ENCODE measurements around the gene TRIM56.
"Not testable (repeated sequence)": the region's sequence is repeated elsewhere in the genome, so short reads cannot be mapped to it uniquely, and the experiment has no call there.

Gene TRIM56

DNA sequence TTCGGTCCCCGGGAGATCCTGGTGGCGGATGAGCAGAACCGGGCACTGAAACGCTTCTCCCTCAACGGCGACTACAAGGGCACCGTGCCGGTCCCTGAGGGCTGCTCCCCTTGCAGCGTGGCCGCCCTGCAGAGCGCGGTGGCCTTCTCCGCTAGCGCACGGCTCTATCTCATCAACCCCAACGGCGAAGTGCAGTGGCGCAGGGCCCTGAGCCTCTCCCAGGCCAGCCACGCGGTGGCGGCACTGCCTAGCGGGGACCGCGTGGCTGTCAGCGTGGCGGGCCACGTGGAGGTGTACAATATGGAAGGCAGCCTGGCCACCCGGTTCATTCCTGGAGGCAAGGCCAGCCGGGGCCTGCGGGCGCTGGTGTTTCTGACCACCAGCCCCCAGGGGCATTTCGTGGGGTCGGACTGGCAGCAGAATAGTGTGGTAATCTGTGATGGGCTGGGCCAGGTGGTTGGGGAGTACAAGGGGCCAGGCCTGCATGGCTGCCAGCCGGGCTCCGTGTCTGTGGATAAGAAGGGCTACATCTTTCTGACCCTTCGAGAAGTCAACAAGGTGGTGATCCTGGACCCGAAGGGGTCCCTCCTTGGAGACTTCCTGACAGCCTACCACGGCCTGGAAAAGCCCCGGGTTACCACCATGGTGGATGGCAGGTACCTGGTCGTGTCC, 3.7 kb downstream of the TRIM56 start:
- Histone ChIP-seq H3K4me1 (peaks cover 38% of the 10 kb centered on the region), H3K4me3 (no peak overlapping the region), H3K27me3 (no peaks in the 10 kb centered on the region), H3K36me3 (peaks cover 61% of the 10 kb centered on the region), H3K9me3 (peaks cover 32% of the 10 kb centered on the region; the same call in 1 of the 2 replicates), H4K20me1 (peaks cover 44% of the 10 kb centered on the region), H3K27ac (no peak overlapping the region), H3K9ac (no peak overlapping the region), H3K4me2 (no peak overlapping the region)
- TF ChIP-seq Cebpa-rat (IDR thresholded peaks at IDR 0.05), result no peak

DNA sequence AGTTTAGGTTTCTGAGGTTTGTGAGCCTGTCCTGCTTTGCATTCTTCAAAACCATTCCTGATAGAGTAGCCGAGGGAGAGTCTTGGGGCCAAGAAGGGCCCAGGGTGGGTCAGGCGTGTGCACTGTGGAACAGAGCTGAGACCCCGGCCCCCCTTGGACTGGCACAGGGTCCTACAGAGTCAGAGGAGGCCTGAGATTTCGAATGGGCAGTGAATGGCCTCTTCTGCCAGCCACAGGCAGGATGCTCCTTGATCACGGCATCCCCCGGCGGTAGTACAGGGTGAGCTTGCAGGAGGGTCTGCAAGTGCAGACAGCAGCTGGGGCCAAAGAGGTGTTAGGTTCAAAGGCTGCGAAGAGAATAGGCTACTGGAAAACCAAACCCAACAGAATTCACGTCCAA, 4.6 kb downstream of the TRIM56 start:
- Histone ChIP-seq H3K4me1 (peaks cover 32% of the 10 kb centered on the region), H3K27ac (no peak overlapping the region)

DNA sequence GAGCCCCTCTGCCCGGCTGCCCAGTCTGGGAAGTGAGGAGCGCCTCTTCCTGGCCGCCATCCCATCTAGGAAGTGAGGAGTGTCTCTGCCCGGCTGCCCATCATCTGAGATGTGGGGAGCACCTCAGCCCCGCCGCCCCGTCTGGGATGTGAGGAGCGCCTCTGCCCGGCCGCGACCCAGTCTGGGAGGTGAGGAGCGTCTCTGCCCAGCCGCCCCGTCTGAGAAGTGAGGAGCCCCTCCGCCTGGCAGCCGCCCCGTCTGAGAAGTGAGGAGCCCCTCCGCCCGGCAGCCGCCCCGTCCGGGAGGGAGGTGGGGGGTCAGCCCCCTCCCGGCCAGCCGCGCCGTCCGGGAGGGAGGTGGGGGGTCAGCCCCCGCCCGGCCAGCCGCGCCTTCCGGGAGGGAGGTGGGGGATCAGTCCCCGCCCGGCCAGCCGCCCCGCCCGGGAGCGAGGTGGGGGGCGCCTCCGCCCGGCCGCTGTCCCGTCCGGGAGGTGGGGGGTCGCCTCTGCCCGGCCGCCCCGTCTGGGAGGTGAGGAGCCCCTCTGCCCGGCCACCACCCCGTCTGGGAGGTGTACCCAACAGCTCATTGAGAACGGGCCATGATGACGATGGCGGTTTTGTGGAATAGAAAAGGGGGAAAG, 7.1 kb downstream of the TRIM56 start:
- H3K4me2 ChIP-seq, result not testable (repeated sequence)
- peaks cover 73% of the 10 kb centered on the region for H4K20me1 ChIP-seq

More for the DNA sequence above, 4.6 kb downstream of the TRIM56 start:
- no peak overlapping the region for H3K4me3 ChIP-seq
- peaks cover 53% of the 10 kb centered on the region for H4K20me1 ChIP-seq
- H3K9me3 ChIP-seq, result peaks cover 32% of the 10 kb centered on the region; the same call in 1 of the 2 replicates
- no peaks in the 10 kb centered on the region for H3K27me3 ChIP-seq
- TF ChIP-seq Cebpa-rat (IDR thresholded peaks at IDR 0.05), result no peak
- H3K4me2 ChIP-seq, result no peak overlapping the region
- peaks cover 61% of the 10 kb centered on the region for H3K36me3 ChIP-seq
- H3K9ac ChIP-seq, result no peak overlapping the region

DNA sequence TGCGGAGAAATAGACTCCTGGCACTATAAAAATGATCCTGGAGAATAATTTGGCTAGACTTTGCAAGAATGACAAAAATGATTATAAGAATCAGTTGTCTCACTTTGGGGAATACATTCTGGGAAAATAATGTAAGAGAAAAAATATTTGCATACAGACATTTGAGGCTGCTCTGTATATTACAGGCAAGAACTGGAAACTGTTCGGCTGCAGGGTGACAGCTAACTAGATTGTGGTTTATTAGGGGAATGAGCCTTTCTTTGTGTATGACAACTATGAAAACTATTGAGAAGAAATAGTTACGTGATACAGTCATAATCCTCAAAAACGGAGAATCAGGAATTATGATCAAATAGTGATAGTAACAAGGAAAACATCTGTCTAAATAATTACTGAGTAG, 8.6 kb downstream of the TRIM56 start:
- Histone ChIP-seq H3K4me2 (no peak overlapping the region), H3K27ac (no peak overlapping the region), H3K27me3 (no peaks in the 10 kb centered on the region), H4K20me1 (peaks cover 60% of the 10 kb centered on the region), H3K4me1 (peaks cover under 1% of the 10 kb centered on the region; the same call in 1 of the 2 replicates), H3K9ac (no peak overlapping the region), H3K9me3 (peaks cover 25% of the 10 kb centered on the region; the same call in 1 of the 2 replicates), H3K4me3 (no peak overlapping the region), H3K36me3 (peaks cover 38% of the 10 kb centered on the region)
- TF ChIP-seq Cebpa-rat (IDR thresholded peaks at IDR 0.05), result no peak

More for the DNA sequence above, 7.1 kb downstream of the TRIM56 start:
- Histone ChIP-seq H3K36me3 (peaks cover 54% of the 10 kb centered on the region), H3K9me3 (peaks cover 32% of the 10 kb centered on the region; the same call in 1 of the 2 replicates), H3K4me1 (peaks cover 15% of the 10 kb centered on the region)
- H3K4me3 ChIP-seq, H3K27ac ChIP-seq, H3K27me3 ChIP-seq, H3K9ac ChIP-seq: not testable (repeated sequence)

DNA sequence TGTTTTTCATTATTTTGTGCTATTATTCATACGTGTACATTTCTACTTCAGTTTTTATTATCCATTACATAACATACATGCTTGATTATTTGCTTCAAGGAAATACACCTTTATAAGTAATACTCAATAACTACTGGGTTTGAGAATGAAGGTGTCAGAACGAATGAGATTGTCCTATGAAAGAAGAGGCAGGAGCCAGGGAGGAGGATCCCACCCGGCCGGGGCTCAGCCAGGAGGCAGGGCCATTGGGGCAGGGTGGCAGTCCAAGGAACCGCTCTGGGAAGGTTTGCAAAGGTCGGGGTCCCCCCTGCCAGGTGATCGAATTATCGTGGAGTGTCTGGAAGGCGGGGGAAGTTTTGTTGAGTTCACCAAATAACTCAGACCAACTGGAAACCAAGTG, 9.1 kb downstream of the TRIM56 start:
- Histone ChIP-seq H4K20me1 (peaks cover 56% of the 10 kb centered on the region), H3K27me3 (0 out of 2 replicates have a peak, but pooled peaks cover 2% of the 10 kb centered on the region), H3K27ac (no peak overlapping the region), H3K4me2 (no peak overlapping the region), H3K9me3 (peaks cover 22% of the 10 kb centered on the region; the same call in 1 of the 2 replicates), H3K36me3 (peaks cover 34% of the 10 kb centered on the region), H3K4me3 (no peak overlapping the region), H3K4me1 (peaks cover 4% of the 10 kb centered on the region), H3K9ac (no peak overlapping the region)
- TF ChIP-seq Cebpa-rat (IDR thresholded peaks at IDR 0.05), result no peak

DNA sequence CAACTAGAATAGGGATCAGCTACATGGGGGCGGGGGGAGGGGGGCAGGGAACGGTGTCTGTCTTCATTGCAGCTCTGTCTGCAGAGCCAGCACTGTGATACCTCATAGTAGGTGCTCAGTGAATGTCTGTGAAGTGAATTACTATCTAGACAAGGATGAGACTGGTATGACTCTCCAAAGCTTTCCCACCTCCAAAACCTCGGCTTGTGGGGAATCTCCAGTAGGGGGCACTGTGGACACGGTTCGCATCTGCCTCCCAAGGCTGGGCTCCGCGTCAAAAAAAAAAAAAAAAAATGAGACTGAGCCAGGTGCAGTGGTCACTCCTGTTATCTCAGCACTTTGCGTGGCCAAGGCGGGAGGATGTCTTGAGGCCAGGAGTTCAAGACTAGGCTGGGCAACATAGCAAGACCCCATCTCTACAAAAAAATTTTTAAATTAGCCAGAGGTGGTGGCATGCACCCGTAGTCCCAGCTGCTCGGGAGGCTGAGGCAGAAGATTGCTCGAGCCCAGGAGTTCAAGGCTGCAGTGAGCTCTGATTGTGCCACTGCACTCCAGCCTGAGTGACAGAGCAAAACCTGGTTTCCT, 9.6 kb downstream of the TRIM56 start:
- H4K20me1 ChIP-seq, result peaks cover 50% of the 10 kb centered on the region
- H3K4me2 ChIP-seq, result no peak overlapping the region
- H3K9ac ChIP-seq, result no peak overlapping the region
- no peak overlapping the region for H3K4me3 ChIP-seq
- 0 out of 2 replicates have a peak, but pooled peaks cover 4% of the 10 kb centered on the region for H3K27me3 ChIP-seq
- peaks cover 29% of the 10 kb centered on the region for H3K36me3 ChIP-seq
- no peak overlapping the region for H3K27ac ChIP-seq
- peaks cover 17% of the 10 kb centered on the region; the same call in 1 of the 2 replicates for H3K9me3 ChIP-seq
- peaks cover 9% of the 10 kb centered on the region for H3K4me1 ChIP-seq
- TF ChIP-seq Cebpa-rat (IDR thresholded peaks at IDR 0.05), result no peak

DNA sequence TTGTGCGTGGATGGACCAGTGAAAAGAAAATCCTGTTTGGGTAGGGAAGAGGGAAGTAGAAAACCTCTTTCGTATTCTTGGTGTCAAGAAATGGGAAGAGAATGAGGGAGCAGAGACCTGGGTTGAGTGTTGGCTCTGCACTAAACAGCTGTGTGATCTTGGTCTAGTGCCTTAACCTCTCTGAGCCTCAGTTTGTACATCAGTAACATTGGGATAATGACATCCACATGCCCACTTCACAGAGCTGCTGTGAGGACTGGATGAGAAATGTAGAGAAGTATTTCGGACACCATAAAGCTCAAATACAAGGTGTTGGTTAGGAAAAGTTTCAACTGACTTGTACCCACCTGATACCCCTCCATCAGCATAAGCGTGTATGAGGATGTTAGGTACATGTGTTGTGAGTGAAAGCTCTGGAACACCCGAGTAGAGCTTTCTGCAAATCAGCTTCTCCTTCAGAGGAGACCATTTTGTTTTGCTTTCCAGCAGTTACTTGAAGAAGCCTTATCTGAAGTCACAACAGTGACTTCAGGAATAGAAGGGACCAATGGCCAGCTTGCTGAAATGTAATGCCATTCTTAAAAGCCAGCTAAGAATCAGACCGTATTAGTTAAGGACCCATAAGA, 11.2 kb downstream of the TRIM56 start:
- Histone ChIP-seq H3K9ac (no peak overlapping the region), H3K4me2 (no peak overlapping the region), H3K27ac (no peak overlapping the region), H3K27me3 (0 out of 2 replicates have a peak, but pooled peaks cover 4% of the 10 kb centered on the region), H3K4me1 (peaks cover 15% of the 10 kb centered on the region), H3K9me3 (peaks cover 3% of the 10 kb centered on the region; the same call in 1 of the 2 replicates), H4K20me1 (peaks cover 42% of the 10 kb centered on the region), H3K36me3 (peaks cover 13% of the 10 kb centered on the region), H3K4me3 (no peak overlapping the region)
- TF ChIP-seq Cebpa-rat (IDR thresholded peaks at IDR 0.05), result no peak

DNA sequence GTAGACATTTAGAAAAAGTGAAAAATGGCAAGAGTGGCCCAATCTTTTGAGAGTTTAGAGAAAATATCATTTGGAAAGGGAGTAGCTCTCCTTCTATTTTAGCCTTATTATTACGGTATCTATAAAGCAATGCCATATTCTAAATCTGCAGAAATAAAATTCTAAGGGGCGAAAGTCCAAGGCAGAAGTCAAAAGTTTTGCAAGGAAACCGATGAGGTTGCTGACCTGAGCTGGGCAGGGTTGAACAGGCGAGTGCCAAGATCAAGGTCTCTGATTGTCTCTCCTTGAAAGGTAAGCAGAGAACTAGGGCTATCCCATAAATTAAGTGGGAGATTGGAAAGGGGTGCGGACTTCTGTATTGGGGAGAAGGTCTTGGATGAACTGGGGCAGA, 11.7 kb downstream of the TRIM56 start:
- H3K4me2 ChIP-seq, result no peak overlapping the region
- no peak overlapping the region for H3K9ac ChIP-seq
- H3K4me3 ChIP-seq, result no peak overlapping the region
- 0 out of 2 replicates have a peak, but pooled peaks cover 4% of the 10 kb centered on the region for H3K27me3 ChIP-seq
- H3K36me3 ChIP-seq, result peaks cover 8% of the 10 kb centered on the region
- peaks cover 15% of the 10 kb centered on the region for H3K4me1 ChIP-seq
- H4K20me1 ChIP-seq, result peaks cover 42% of the 10 kb centered on the region
- no peak overlapping the region for H3K27ac ChIP-seq
- TF ChIP-seq Cebpa-rat (IDR thresholded peaks at IDR 0.05), result no peak
- H3K9me3 ChIP-seq, result no peaks in the 10 kb centered on the region; the same call in 1 of the 2 replicates

DNA sequence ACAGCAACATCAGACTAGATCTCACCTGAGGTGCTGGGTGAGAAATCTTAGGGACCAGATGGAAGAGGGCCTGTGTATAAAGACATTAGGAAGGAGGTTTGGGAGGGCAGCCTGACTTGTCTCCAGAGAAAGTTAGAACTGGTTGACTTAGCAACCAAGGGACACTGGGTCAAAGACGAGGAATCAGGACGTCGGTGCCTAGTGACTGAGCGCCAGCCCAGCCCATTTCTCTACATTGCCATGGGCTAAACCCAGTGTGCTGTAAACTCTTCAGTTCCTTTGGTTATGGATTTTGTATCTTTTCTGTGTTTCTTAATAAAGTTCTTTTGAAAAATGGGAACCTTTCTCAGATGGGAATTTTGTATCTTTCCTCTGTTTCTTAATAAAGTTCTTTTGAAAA, 12.3 kb downstream of the TRIM56 start:
- TF ChIP-seq Cebpa-rat (IDR thresholded peaks at IDR 0.05), result no peak
- Histone ChIP-seq H3K4me1 (peaks cover 15% of the 10 kb centered on the region), H3K27ac (no peak overlapping the region), H3K4me3 (no peak overlapping the region), H3K27me3 (0 out of 2 replicates have a peak, but pooled peaks cover 4% of the 10 kb centered on the region), H3K9ac (no peak overlapping the region), H3K9me3 (no peaks in the 10 kb centered on the region), H3K4me2 (no peak overlapping the region), H3K36me3 (0 out of 2 replicates have a peak, but pooled peaks cover 2% of the 10 kb centered on the region), H4K20me1 (peaks cover 42% of the 10 kb centered on the region)

Data from BLaER1 (cell line).